AG04450 (cell line): Measurements from ENCODE around the gene MRPL17. TPM values are rescaled to one million over a fixed set of nuclear protein-coding genes. Genes with fewer than 3 reads are reported as not detected.

ENCODE experiments used
- CTCF ChIA-PET: fragments of 300-600, 350-600 bp; formaldehyde crosslinking; extraction: SDS; loops from one replicate; lab custom pipeline; 2022; ENCODE audit warnings: antibody characterized with exemption, inconsistent platforms; lab: Charles Lee
- POLR2A ChIA-PET: fragments of 350-600 bp; formaldehyde crosslinking; extraction: SDS; loops from one replicate; lab custom pipeline; 2021; ENCODE audit warnings: antibody characterized with exemption, inconsistent platforms; lab: Yijun Ruan, JAX
- DNase-seq: peaks from one replicate; pipeline ENCODE4 v3.0.0-alpha.2; 2011; ENCODE audit warnings: low read depth, low spot score
- H3K27ac ChIP-seq: one replicate; pipeline ENCODE4 v1.5.1; 2012; ENCODE audit warnings: low read depth, low read length, control low read depth
- H3K27me3 ChIP-seq: one replicate; pipeline ENCODE4 v1.6.0; 2012; ENCODE audit warnings: low read length; ENCODE audit not compliant: control insufficient read depth, insufficient read depth
- H3K4me3 ChIP-seq: 2 replicates; pipeline ENCODE4 v1.5.1; 2011; ENCODE audit warnings: mild to moderate bottlenecking, low read depth, low read length, control low read depth
- H3K9me3 ChIP-seq: 2 replicates; pipeline ENCODE4 v1.5.1; 2012; ENCODE audit warnings: low read length; ENCODE audit not compliant: control insufficient read depth, insufficient read depth
- CTCF ChIP-seq: IDR thresholded peaks from 2 replicates; pipeline ENCODE4 v1.5.1; 2011; ENCODE audit warnings: low read depth, low read length, control low read depth, inconsistent platforms
- polyA plus RNA-seq: library from polyadenylated mRNA; depleted of rRNA; stranded (reverse); fragments of >200 nt; gene quantifications from 2 replicates; pipeline ENCODE4 v1.2.3, GENCODE V29; 2011; rRNA removed

Gene MRPL17
- polyA plus RNA-seq, 1 experiment = 63.3 TPM

DNA sequence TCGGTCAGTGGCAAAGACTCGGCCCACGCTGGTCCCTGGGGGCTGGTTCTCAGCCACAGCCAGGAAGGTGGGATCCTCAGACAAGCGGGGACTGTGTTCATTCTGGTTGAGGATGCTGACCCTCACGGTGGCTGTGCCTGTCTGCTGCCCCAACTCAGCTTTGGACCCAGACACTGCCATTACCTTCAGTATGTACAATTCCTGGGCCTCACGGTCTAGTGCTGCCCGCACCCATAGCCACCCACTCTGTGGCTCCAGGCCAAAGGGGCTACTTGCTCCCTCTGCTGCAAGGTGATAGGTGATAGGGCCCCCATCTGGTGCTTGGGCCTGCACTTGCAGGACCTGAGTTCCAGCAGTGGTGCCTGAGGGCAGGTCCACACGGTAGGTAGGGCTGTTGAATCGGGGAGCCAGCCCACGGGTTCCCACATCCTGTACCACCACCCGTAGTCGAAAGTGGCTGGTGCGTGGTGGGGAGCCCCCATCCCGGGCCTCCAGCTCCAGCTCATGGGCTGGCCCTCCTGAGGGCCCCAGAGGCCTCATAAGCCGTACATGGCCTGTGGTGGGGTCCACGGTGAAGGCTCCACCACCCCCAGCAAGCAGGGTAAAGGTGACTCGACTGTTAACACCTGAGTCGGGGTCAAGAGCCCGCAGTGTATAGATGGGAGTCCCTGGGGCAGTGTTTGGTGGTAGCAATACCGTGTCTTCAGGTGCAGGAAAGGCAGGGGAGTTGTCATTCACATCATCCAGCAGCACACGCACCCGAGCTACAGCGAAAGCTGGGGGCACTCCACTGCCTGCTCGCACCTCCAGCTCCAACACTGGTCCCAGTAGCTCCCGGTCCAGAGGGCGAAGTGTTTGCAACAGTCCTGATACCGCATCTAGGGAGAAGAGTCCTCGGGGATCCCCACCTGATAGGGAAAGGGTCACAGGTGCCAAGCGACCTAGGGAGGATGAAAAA lies 50.7 kb downstream of the MRPL17 start:
- CTCF ChIA-PET = interaction anchor here (1.7 kb wide), 1 partner anchor 51 kb away, joined by 6 read pairs; the partner anchor contains the start of gene MRPL17
- POLR2A ChIA-PET = no interaction called here
- H3K27me3 ChIP-seq = no peaks in the 10 kb centered on the region
- H3K9me3 ChIP-seq = peaks cover 4% of the 10 kb centered on the region; the same call in 1 of the 2 replicates
- H3K4me3 ChIP-seq = no peak overlapping the region
- TF ChIP-seq CTCF = no peak
- no peak overlapping the region for H3K27ac ChIP-seq
- DNase-seq = no peak

DNA sequence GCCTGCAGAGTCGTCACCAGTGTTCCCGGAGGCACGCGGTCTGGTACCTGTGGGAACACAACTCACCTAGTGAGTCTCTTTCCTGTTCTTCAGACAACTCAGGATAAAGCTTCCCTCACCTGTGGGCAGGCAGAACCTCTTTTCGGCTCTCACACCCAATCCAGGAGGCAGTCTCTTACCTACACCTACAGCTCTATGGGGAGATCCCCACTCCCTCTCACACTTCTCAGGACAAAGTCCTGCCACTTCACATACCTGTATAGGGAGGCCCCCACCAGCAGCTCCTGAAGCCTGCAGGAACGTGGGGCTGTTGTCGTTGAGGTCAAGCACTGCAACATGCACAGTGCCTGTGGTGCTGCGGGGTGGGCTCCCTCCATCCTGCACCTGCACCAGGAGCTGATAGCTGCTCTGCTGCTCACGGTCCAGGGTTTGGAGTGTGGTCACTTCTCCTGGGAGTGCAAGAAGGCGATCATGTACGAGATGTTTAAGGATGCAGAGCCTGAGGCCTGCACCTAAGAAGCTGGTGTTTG lies 51.7 kb downstream of the MRPL17 start:
- POLR2A ChIA-PET = interaction anchor here (0.6 kb wide), 1 partner anchor 182 kb away, joined by 3 read pairs; no protein-coding TSS in a partner anchor
- DNase-seq = no peak
- H3K27me3 ChIP-seq = no peaks in the 10 kb centered on the region
- CTCF ChIA-PET = interaction anchor here (1.0 to 1.7 kb wide), 2 partner anchors 52 to 184 kb away, joined by 4 to 6 read pairs; partner anchors contain the start of gene MRPL17
- TF ChIP-seq CTCF = no peak
- no peak overlapping the region for H3K27ac ChIP-seq
- H3K9me3 ChIP-seq = peaks cover 4% of the 10 kb centered on the region; the same call in 1 of the 2 replicates
- no peak overlapping the region for H3K4me3 ChIP-seq

DNA sequence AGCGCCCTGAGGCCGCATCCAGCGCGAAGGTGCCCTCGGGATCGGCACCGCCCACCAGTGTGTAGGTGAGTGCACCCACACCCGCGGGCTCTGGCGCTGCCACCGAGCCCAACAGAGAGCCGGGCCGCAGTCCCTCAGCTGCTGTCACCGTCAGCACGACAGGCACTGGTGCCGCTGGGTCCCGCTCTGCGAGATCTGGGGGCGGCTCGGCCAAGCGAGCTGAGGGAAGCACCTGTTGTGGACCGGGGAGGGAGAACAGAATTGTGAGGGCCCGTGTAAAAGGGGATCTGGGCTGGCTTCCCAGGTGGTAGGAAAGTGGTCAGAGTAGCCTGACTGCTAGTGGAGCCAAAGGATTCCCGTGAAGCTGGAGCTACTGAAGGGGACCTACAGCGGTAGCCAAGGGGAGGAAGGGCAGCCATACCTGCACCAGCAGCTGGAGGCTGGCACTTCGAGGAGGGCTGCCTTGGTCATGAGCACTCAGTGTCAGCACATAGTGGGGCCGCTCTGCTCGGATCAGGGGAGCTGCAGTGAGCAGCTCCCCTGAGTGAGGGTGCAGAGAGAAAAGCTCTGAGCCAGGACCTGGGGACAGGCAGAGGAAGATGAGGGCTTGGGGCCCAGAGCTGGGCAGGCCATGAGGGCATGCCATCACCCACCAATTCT lies 52.4 kb downstream of the MRPL17 start:
- Histone ChIP-seq H3K27me3 (no peaks in the 10 kb centered on the region), H3K27ac (no peak overlapping the region), H3K9me3 (peaks cover 4% of the 10 kb centered on the region; the same call in 1 of the 2 replicates), H3K4me3 (no peak overlapping the region)
- TF ChIP-seq CTCF = no peak
- POLR2A ChIA-PET = no interaction called here
- no peak for DNase-seq
- CTCF ChIA-PET = interaction anchor here (1.0 to 1.7 kb wide), 2 partner anchors 53 to 184 kb away, joined by 4 to 6 read pairs; partner anchors contain the start of gene MRPL17

Other genes starting within 250 kb of the MRPL17 start
- 0.32 and 0.67 TPM in 2 replicates for gene HPX, start 242.4 kb downstream of the MRPL17 start, polyA plus RNA-seq
- 10.5 and 11.7 TPM in 2 replicates for gene TRIM3, start 209.4 kb downstream of the MRPL17 start, polyA plus RNA-seq
- 79.1 and 88.2 TPM in 2 replicates for gene ARFIP2, start 202.0 kb downstream of the MRPL17 start, polyA plus RNA-seq
- gene TIMM10B, start 201.8 kb downstream of the MRPL17 start, polyA plus RNA-seq = 26.7 and 33.1 TPM in 2 replicates
- 2.2 and 3.1 TPM in 2 replicates for gene DNHD1, start 186.1 kb downstream of the MRPL17 start, polyA plus RNA-seq
- gene RRP8, start 79.7 kb downstream of the MRPL17 start, polyA plus RNA-seq = 13.7 and 16.3 TPM in 2 replicates
- gene ILK, start 79.6 kb downstream of the MRPL17 start, polyA plus RNA-seq = 362 and 417 TPM in 2 replicates
- 170 and 215 TPM in 2 replicates for gene TAF10, start 71.1 kb downstream of the MRPL17 start, polyA plus RNA-seq
- gene TPP1, start 63.9 kb downstream of the MRPL17 start, polyA plus RNA-seq = 128 and 152 TPM in 2 replicates
- 8.7 and 11.2 TPM in 2 replicates for gene DCHS1, start 27.5 kb downstream of the MRPL17 start, polyA plus RNA-seq
- gene OR2AG2, start 88.6 kb upstream of the MRPL17 start, polyA plus RNA-seq = 0.11 and 0.19 TPM in 2 replicates
- not detected in 2 replicates for gene OR2AG1, start 99.7 kb upstream of the MRPL17 start, polyA plus RNA-seq
- gene OR6A2, start 116.3 kb upstream of the MRPL17 start, polyA plus RNA-seq = 0.02 and 0.06 TPM in 2 replicates
- gene OR10A5, start 162.3 kb upstream of the MRPL17 start, polyA plus RNA-seq = not detected in 2 replicates
- gene OR10A2, start 179.7 kb upstream of the MRPL17 start, polyA plus RNA-seq = not detected in 2 replicates
- gene OR10A4, start 193.3 kb upstream of the MRPL17 start, polyA plus RNA-seq = not detected in 2 replicates
- 0.09 TPM in 1 of 2 replicates, not detected in the other for gene OR2D2, start 209.2 kb upstream of the MRPL17 start, polyA plus RNA-seq
- not detected in 2 replicates for gene OR2D3, start 237.7 kb upstream of the MRPL17 start, polyA plus RNA-seq
- gene ZNF215, start 243.1 kb upstream of the MRPL17 start, polyA plus RNA-seq = 2.7 and 4.1 TPM in 2 replicates